ENCODE measurements around the gene CBR1.
"Not testable (repeated sequence)": the region's sequence is repeated elsewhere in the genome, so short reads cannot be mapped to it uniquely, and the experiment has no call there.

DNA sequence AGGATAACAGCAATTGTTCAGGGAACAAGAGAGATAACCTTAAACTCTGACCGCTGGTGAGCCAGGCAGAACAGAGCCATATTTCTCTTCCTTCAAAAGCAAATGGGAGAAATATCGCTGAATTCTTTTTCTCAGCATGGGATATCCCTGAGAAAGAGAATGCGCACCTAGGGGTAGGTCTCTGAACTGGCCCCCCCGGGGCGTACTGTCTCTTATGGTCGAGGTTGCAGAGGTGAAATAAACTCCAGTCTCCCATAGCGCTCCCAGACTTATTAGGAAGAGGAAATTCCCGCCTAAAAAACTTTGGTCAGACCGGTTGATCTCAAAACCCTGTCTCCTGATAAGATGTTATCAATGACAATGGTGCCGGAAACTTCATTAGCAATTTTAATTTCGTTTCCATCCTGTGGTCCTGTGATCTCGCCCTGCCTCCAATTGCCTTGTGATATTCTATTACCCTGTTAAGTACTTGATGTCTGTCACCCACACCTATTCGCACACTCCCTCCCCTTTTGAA, 29.9 kb downstream of the CBR1 start:
- TF ChIP-seq, protein P1, sequence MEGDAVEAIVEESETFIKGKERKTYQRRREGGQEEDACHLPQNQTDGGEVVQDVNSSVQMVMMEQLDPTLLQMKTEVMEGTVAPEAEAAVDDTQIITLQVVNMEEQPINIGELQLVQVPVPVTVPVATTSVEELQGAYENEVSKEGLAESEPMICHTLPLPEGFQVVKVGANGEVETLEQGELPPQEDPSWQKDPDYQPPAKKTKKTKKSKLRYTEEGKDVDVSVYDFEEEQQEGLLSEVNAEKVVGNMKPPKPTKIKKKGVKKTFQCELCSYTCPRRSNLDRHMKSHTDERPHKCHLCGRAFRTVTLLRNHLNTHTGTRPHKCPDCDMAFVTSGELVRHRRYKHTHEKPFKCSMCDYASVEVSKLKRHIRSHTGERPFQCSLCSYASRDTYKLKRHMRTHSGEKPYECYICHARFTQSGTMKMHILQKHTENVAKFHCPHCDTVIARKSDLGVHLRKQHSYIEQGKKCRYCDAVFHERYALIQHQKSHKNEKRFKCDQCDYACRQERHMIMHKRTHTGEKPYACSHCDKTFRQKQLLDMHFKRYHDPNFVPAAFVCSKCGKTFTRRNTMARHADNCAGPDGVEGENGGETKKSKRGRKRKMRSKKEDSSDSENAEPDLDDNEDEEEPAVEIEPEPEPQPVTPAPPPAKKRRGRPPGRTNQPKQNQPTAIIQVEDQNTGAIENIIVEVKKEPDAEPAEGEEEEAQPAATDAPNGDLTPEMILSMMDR (IDR thresholded peaks at IDR 0.05; ENCODE audit: poor library complexity, severe bottlenecking): not testable (repeated sequence)
- not testable (repeated sequence) for TF ChIP-seq SMC3 (conservative IDR thresholded peaks at IDR 0.05; ENCODE audit: poor library complexity); EZH2 (IDR thresholded peaks at IDR 0.05; ENCODE audit: borderline replicate concordance, insufficient read depth, low read length, poor library complexity, severe bottlenecking); EP300 (conservative IDR thresholded peaks at IDR 0.05; ENCODE audit: poor library complexity, severe bottlenecking); MXI1 (conservative IDR thresholded peaks at IDR 0.05; ENCODE audit: poor library complexity, severe bottlenecking)
